Stomach (tissue), 9 donors: Measurements from ENCODE around the gene TAB2. TPM values are rescaled to one million over a fixed set of nuclear protein-coding genes. Genes with fewer than 3 reads are reported as not detected.

Experiments
- DNase-seq, 2 donors: peaks; one replicate each; pipeline versions ENCODE4 v3.0.0 to v3.0.0-alpha.2; 2013 to 2019
- H3K27ac ChIP-seq, 5 donors: fragments of 200-600 bp in 4 of 5; sonication (generic) in 4 of 5; one replicate each; pipeline ENCODE4 v1.5.1; 2013 to 2019; ENCODE audit warnings: mild to moderate bottlenecking in 1 of 5, moderate library complexity in 1 of 5
- H3K27me3 ChIP-seq, 3 donors: fragments of 200-600 bp; sonication (generic); one replicate each; pipeline ENCODE4 v1.5.1; 2017 to 2019; ENCODE audit warnings: mixed run types in 1 of 3
- H3K36me3 ChIP-seq, 4 donors: fragments of 200-600 bp; sonication (generic); 1 replicate in 3 of 4; 2 replicates in 1 of 4; pipeline ENCODE4 v1.5.1; 2016 to 2019
- H3K4me1 ChIP-seq, 4 donors: fragments of 200-600 bp; sonication (generic); one replicate each; pipeline ENCODE4 v1.5.1; 2016 to 2019
- H3K4me3 ChIP-seq, 4 donors: fragments of 200-600 bp; sonication (generic) in 3 of 4; one replicate each; pipeline ENCODE4 v1.5.1; 2016 to 2019; ENCODE audit warnings: mild to moderate bottlenecking in 1 of 4
- H3K9me3 ChIP-seq, 4 donors: fragments of 200-600 bp; sonication (generic); one replicate each; pipeline ENCODE4 v1.5.1; 2016 to 2019
- EP300 ChIP-seq: sonication (generic); formaldehyde crosslinking; IDR thresholded peaks from one replicate; pipeline ENCODE4 v1.6.1; 2017; ENCODE audit warnings: antibody characterized with exemption
- POLR2A ChIP-seq, 4 donors: fragments of 450-650 bp; IDR thresholded peaks; one replicate each; pipeline ENCODE4 v1.6.1; 2016; ENCODE audit warnings: antibody characterized with exemption in 4 of 4, control low read depth in 2 of 4, mild to moderate bottlenecking in 1 of 4, moderate library complexity in 1 of 4
- POLR2AphosphoS5 ChIP-seq, 3 donors: sonication (generic); formaldehyde crosslinking; IDR thresholded peaks; one replicate each; pipeline ENCODE4 v1.6.1; 2016; ENCODE audit warnings: antibody characterized with exemption in 3 of 3
- WGBS, 5 donors: extraction: QIAGEN DNeasy Blood & Tissue Kit in 3 of 5; methylation state at CpG; one replicate each; pipeline versions ENCODE4 v1.1.5 to v1.1.7; 2013 to 2018; 5-methylcytosine and 5-hydroxymethylcytosine counted together
- intact Hi-C: fragments of 100-400 bp; cut with DNase I; formaldehyde crosslinking; loops from one replicate; pipeline ENCODE4 v1.15.1; 2023; ENCODE audit warnings: low total_unique reads
- polyA plus RNA-seq, 3 donors: library from polyadenylated mRNA; stranded (reverse); fragments of 200-250 nt; gene quantifications; one replicate each; pipeline ENCODE4 v1.2.3, GENCODE V29; 2013
- total RNA-seq, 5 donors: library from RNA; depleted of rRNA; stranded (reverse); fragments of >200 nt; gene quantifications; one replicate each; pipeline versions ENCODE4 v1.1.0 to v1.2.3, GENCODE V29; 2014 to 2016
- TF ChIP-seq, protein P1 (sequence below), 7 experiments: fragments of 450-650 bp in 4 of 7; fragments of 200-600 bp in 3 of 7; sonication (generic) in 3 of 7; IDR thresholded peaks; one replicate each; pipeline ENCODE4 v1.5.1; 2016 to 2019; ENCODE audit warnings: antibody characterized with exemption in 7 of 7, control low read depth in 2 of 7, mild to moderate bottlenecking in 1 of 7
- donor health status: healthy with polysubstance abuse.
- donor health status: Bipolar disorder and iron deficiency.
- donor health status: healthy.

The TAB2 gene
- total and polyA plus RNA-seq, 8 donors, result 14.1 to 119 (median 47.4) TPM

DNA sequence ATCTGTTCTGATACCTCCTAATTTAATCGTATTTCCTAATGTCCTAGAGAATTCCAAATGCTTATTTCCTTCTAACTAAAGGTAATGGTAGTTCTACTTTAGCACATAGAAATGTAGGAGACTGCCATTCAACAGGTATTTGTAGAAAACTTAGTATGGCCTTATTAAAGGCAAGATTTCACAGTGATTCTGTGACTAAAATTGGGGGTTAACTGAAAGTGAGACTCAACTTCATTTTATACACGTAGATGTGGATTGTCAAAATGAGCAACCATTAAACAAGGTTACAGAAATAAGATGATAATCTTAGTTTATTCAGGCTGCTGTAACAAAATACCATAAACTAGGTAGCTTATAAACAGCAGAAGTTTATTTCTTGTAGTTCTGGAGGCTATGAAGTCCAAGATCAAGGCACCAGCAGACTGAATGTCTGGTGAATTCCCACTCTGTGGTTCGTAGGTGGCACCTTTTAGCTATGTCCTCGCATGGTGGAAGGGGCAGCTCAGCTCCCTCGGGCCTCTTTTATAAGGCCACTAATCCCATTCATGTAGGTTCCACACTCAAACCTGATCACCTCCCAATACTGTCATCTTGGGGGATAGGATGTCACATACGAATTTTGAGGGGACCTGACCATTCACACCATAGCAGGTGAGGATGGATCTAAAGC, 38.7 kb downstream of the TAB2 start:
- no peaks in the 10 kb centered on the region for H3K36me3 ChIP-seq
- no peak for TF ChIP-seq POLR2A (IDR thresholded peaks at IDR 0.05)
- TF ChIP-seq, protein P1, sequence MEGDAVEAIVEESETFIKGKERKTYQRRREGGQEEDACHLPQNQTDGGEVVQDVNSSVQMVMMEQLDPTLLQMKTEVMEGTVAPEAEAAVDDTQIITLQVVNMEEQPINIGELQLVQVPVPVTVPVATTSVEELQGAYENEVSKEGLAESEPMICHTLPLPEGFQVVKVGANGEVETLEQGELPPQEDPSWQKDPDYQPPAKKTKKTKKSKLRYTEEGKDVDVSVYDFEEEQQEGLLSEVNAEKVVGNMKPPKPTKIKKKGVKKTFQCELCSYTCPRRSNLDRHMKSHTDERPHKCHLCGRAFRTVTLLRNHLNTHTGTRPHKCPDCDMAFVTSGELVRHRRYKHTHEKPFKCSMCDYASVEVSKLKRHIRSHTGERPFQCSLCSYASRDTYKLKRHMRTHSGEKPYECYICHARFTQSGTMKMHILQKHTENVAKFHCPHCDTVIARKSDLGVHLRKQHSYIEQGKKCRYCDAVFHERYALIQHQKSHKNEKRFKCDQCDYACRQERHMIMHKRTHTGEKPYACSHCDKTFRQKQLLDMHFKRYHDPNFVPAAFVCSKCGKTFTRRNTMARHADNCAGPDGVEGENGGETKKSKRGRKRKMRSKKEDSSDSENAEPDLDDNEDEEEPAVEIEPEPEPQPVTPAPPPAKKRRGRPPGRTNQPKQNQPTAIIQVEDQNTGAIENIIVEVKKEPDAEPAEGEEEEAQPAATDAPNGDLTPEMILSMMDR (IDR thresholded peaks at IDR 0.05), result no peak
- TF ChIP-seq POLR2AphosphoS5 (IDR thresholded peaks at IDR 0.05), result no peak
- TF ChIP-seq EP300, result no peak
- no peaks in the 10 kb centered on the region for H3K9me3 ChIP-seq
- H3K4me3 ChIP-seq, result no peak overlapping the region
- peaks cover 0 to 48% (median 18%) of the 10 kb centered on the region in 4 donors for H3K4me1 ChIP-seq
- DNase-seq, result no peak
- WGBS, 5 donors, result 83 to 93% (median 92%) methylated on average over 6 of the region's 6 CpGs
- intact Hi-C loops, result no loop called here
- H3K27me3 ChIP-seq, result no peaks in the 10 kb centered on the region
- no peak overlapping the region for H3K27ac ChIP-seq

DNA sequence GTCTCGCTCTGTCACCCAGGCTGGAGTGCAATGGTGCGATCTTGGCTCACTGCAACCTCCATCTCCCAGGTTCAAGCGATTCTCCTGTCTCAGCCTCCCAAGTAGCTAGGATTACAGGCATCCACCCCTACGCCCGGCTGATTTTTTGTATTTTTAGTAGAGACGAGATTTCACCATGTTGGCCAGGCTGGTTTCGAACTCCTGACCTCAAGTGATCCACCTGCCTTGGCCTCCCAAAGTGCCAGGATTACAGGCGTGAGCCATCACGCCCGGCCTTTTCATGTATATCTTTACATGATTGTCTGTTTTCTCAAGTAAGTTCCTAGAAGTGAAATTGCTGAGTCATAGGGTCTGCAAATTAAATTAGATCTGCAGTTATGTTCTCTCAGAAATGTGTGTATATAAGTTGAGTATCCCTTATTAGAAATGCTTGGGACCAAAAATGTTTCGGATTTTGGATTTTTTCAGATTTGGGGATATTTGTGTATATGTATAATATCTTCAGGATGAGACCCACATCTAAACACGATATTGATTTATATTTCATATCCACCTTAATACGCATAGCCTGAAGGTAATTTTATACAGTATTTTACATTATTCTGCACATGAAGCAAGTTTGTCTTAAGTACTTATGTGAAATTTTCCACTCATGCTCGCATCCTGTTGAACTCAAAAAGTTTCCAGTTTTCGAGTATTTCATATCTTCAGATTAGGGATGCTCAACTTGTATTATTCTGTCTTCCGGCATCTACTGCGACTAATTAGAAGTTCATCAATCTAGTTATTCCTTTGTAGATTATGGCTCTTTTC, 40.4 kb downstream of the TAB2 start:
- Histone ChIP-seq H3K36me3 (no peaks in the 10 kb centered on the region), H3K27ac (no peak overlapping the region), H3K4me1 (peaks cover 0 to 39% (median 21%) of the 10 kb centered on the region in 4 donors), H3K4me3 (no peak overlapping the region), H3K9me3 (no peaks in the 10 kb centered on the region), H3K27me3 (no peaks in the 10 kb centered on the region)
- no peak for DNase-seq
- WGBS, 5 donors, result 93 to 95% (median 94%) methylated on average over 17 of the region's 17 CpGs
- TF ChIP-seq, protein P1 (IDR thresholded peaks at IDR 0.05), result no peak
- TF ChIP-seq POLR2AphosphoS5 (IDR thresholded peaks at IDR 0.05), result no peak
- no peak for TF ChIP-seq EP300
- no peak for TF ChIP-seq POLR2A (IDR thresholded peaks at IDR 0.05)
- intact Hi-C loops, result no loop called here

DNA sequence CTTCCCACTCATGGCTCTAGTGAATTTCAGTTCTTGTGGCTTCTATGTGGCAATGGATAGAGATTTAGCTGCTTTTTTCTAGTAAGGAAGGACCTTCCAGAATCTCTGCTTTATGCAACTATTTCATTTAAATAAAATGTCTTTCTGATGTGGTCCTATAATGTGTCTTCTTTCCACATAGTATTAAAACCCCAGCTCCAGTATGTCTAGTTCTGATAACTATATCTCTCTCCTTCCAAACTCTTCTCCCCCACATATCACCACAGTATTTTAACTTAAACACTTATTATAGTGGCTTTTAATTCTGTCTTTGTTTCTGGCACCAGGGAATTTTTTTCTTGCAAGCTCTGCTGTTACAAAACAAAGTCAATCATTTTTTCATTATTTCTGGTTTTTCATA, 41.9 kb downstream of the TAB2 start:
- no peak overlapping the region for H3K27ac ChIP-seq
- no peak for DNase-seq
- H3K4me1 ChIP-seq, result peaks cover 8 to 47% (median 29%) of the 10 kb centered on the region in 4 donors
- no peak overlapping the region for H3K4me3 ChIP-seq
- TF ChIP-seq POLR2AphosphoS5 (IDR thresholded peaks at IDR 0.05) (no peak), POLR2A (IDR thresholded peaks at IDR 0.05) (no peak), EP300 (no peak)
- TF ChIP-seq, protein P1 (IDR thresholded peaks at IDR 0.05), result no peak
- no peaks in the 10 kb centered on the region for H3K27me3 ChIP-seq
- H3K36me3 ChIP-seq, result no peaks in the 10 kb centered on the region
- intact Hi-C loops, result no loop called here
- no peaks in the 10 kb centered on the region for H3K9me3 ChIP-seq

DNA sequence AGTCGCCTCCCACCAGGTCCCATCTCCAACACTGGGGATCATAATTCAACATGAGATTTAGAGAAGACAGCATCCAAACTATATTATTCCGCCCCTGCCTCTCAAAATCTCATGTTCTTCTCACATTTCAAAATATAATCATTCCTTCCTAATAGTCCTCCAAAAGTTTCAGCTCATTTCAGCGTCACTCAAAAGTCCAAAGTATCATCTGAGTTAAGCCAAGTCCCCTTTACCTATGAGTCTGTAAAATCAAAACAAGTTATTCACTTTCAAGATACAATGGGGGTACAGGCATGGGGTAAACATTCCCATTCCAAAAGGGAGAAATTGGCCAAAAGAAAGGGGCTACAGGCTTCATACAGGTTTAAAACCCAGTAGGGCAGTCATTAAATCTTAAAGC, 43.0 kb downstream of the TAB2 start:
- DNase-seq, result no peak
- no peak overlapping the region for H3K27ac ChIP-seq
- intact Hi-C loops, result no loop called here
- peaks cover 15 to 58% (median 39%) of the 10 kb centered on the region in 4 donors for H3K4me1 ChIP-seq
- no peaks in the 10 kb centered on the region for H3K9me3 ChIP-seq
- no peak overlapping the region for H3K4me3 ChIP-seq
- no peak for TF ChIP-seq POLR2A (IDR thresholded peaks at IDR 0.05)
- TF ChIP-seq, protein P1 (IDR thresholded peaks at IDR 0.05), result no peak
- no peak for TF ChIP-seq POLR2AphosphoS5 (IDR thresholded peaks at IDR 0.05)
- TF ChIP-seq EP300, result no peak
- no peaks in the 10 kb centered on the region for H3K36me3 ChIP-seq
- H3K27me3 ChIP-seq, result no peaks in the 10 kb centered on the region
- WGBS, 5 donors, result 94 to 99% (median 98%) methylated on average over 3 of the region's 3 CpGs
